G401 (cell line): ENCODE measurements around the gene HSPA4. TPM values are rescaled to one million over a fixed set of nuclear protein-coding genes. Genes with fewer than 3 reads are reported as not detected.
"Not testable (repeated sequence)": the region's sequence is repeated elsewhere in the genome, so short reads cannot be mapped to it uniquely, and the experiment has no call there.

ENCODE experiments used
- DNase-seq: peaks from one replicate; pipeline ENCODE4 v3.0.0-alpha.2; 2015; ENCODE audit warnings: low spot score
- in situ Hi-C: cut with HindIII; loops from 2 replicates; pipeline ENCODE4 v1.10.0; 2016; ENCODE audit warnings: low sequenced_read_pairs, mixed read lengths
- total RNA-seq: library from RNA; depleted of rRNA; stranded (reverse); fragments of >200 nt; shearing (Covaris generic); gene quantifications from 2 replicates; pipeline ENCODE4 v1.2.3, GENCODE V29; 2014

Gene HSPA4
- total RNA-seq, 1 experiment from 2014 or later = 267 TPM

DNA sequence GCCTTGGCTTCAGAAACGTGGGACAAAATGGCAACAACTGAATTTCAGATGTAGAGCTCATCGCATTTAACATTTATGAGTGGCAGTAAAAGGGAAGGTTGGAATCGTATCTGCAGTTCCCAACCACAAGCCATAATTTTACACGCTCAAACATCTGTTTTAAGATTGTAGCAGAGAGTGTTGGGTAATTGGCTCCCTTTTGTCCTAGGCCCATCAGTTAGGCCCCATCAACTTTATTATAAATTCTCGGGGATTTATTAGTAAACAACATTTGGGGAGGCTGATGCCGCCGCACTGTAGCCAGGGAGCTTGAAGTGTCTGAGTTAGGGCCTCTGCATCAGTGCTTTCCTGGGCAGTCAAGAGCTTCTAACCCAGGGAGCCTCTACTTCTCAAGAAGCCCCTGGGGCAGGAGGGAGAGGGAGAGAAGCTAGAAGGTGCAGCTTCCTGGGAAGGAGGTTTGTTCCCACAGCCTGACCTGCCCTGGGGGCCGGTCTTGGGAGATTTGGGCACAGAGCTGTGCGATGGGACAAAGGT is 66.2 kb downstream of the HSPA4 start:
- DNase-seq = no peak
- in situ Hi-C loops = no loop called here

DNA sequence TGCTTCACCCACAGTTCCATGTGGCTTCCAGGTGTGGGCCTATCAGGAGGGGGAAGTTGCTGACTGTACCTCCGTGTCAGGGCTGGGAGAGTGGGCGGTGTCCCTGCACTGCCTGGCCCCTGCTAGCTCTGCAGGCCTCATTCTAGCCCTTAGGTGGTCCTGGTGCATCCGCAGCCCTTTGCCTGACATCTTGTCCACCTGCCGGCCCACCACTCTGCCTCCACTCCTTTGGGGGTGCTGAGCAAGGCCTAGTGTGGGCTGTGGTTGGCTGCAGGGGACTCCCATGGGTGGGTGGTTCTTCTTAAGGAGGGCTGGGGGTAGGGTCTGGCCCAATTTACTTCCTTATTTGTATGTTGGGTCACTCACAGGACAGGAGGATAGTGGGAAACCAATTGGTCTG is 66.9 kb downstream of the HSPA4 start:
- in situ Hi-C loops = no loop called here
- no peak for DNase-seq

DNA sequence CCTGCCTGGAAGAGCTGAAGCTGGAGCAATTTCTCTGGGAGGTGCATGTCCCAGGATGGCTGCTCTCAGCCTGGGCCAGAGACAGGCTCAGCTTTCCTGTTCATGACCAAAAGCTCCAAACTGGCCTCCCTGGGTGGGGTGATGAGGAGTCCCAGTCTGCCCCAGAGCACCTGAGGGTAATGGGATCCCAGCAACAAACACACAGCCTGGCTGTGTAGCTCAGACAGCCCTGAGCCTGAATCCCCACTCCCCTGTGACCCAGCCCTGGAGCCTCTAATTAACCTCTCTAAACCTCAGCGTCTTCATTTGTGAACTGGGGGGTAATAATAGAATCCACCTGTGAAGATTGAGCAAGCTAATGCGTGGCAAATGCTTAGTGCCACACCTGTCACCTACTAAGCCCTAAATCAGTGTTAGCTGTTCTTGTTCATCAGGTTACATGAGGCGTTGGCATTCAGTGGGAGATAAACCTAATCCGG is 67.5 kb downstream of the HSPA4 start:
- in situ Hi-C loops = no loop called here
- DNase-seq = no peak

DNA sequence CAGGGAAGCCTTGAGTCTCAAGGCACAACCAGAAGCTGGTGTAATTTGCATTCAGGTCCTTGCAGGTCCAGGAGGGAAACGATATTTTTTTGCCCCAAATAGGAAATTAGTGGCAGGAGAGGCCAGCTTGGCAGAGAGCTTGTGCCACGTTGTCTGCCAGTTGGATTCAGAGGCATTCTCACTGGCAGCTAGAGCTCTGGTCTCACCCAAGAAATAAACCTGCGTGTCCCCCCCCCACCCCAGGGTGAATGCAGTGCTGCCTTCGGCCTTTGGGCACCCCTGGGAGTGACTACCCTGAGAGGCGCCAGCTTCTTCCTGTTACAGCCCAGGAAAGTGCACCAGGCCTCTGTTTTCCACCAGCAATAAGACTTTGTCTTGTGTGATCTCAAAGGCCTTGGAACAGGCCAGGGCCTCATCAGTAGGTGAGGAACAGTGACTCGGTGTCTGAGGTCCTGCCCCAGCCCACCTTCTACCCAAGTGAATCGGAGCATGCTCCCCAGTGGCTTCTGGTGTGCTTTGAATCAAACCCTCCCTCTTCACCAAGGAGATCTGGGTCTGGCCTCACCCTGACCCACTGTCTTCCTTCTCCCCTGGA is 68.4 kb downstream of the HSPA4 start:
- no peak for DNase-seq
- in situ Hi-C loops = no loop called here

DNA sequence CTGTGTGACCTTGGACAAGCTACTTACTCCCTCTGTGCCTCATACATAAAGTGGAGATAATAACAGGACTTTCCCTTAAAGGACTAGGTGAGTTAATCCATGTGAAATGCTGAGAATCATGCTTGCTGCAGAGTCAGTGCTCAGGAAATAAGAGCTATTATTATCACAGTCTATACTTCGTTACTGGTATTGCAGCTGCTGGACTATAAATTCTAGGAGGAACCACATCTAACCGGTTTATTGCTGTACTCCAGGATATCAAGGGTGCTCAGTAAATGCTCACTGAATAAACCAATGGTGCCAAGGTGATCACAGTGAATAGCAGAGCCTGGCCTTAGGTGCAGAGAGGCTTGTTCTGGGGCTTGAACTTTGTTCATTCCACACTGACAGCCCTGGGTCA is 69.3 kb downstream of the HSPA4 start:
- no peak for DNase-seq
- in situ Hi-C loops = no loop called here

DNA sequence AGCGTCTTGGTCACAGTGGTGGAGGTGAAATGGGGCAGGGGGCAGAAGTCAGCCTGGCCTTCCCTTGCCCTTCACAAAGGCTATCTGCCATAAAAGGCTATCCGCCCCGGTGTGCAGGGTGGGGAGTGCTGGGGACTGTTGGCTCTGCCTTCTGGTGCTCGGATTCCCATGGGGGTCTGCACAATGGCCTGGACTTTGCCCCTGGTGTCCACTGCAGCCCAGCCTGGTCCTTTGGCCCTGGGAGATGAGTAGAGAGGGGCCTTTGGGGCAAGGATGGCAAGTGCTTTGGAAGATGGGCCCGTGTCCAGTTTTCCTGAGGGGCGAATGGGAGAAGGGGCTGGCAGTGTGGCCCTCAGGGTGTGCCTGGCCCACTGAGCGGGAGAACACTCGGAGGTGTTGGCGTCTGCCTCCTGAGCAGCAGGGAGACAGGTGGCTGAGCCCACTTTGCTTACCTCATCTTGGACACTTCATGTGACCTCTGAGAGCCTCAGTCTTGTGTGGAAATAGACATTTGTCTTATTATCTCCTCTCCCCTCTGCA is 69.9 kb downstream of the HSPA4 start:
- in situ Hi-C loops = no loop called here

DNA sequence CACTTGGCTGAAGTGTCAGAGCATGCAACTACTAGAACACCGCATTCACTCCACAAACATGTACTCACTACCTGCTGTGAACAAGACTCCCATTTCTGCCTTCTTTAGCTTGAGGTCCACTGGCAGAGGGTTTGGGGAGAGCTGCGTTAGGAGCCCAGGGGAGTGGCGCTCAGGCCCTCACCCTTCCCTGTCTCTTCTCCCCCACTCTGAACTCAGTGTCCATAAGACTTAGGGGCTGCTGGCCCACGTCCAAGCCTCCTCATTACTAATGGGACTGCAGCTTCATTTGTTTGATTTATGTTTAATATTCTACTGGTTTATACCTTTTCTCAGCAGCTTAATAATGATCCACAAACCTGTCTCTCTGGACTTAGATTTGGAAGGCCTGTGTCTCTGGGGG is 70.9 kb downstream of the HSPA4 start:
- in situ Hi-C loops = no loop called here
- no peak for DNase-seq

More for the DNA sequence above, 69.9 kb downstream of the HSPA4 start:
- no peak for DNase-seq

DNA sequence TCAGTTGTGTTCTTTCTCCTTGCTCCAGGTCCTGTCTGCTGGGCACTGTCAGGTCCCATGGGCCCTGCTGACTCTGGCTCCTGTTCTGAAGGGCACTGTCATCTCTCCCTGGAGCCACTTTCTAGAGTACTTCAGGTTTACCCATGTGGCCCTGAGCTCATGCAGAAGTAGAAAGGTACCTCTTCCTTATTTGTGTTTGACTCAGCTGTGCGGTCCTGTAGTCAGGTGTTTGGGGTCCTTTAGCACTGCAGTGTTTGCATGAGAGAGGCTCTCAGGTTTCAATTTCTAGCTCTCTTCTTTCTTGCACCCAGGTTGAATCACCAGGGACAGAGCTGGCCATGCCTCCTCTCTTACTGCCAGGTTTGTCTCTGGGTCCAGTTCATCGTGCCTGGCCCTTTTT is 71.5 kb downstream of the HSPA4 start:
- DNase-seq = no peak
- in situ Hi-C loops = no loop called here

DNA sequence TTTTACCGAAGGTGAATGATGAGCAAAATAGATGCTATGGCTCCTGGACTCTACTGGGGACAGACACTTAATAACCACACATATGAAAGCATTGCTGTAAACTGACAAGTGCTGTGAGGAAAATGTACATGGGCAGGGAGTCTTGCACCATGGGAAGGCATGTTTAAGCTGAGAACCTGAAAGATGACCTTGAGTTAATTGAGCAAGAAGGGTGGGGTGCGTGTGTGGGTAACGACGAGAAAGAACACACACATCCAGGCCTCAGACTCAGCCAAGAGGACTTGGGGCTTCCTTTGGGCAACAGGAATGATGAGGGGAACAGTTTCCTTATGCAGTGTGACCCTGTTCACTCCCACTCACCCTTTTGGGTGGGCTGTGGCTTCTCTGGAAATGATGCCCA is 73.1 kb downstream of the HSPA4 start:
- DNase-seq = no peak
- in situ Hi-C loops = no loop called here

DNA sequence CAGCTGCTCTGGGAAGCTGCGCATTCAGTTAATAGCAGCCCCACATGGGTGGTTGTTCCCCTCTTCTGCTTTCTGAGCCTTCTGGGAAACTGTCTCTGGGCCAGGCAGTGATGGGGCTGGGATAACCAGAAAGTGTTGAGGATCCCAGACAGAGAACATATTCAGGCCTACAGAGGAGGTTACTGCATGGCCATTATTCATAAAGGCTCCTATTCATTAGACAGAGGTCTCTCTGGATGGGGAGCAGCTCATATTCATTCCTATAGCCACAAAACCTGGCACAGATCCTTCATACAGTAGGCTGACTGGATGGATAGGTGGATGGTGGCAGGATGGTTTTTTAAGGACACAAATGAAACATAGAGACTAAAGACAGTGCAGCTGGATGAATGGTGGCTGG is 76.3 kb downstream of the HSPA4 start:
- in situ Hi-C loops = no loop called here
- DNase-seq = no peak

DNA sequence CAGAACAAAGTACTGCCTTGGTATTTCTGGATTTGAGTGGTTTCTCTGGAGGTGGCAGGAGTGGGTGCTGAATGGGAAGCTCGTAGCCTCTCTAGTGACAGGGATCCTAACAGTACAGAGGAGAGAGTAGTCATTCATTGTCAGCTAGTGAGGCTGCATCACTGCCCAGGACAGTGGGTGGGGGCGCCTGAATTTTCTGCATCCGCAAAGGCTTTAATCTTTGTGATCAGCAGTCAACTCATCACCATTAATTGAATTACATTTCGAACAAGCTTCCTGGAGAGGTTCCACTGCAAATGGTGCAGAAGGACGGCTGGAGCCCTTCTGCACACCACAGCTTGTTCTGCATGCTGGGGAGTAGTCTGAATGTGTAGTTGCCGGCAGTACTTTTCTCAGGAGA is 77.5 kb downstream of the HSPA4 start:
- no peak for DNase-seq
- in situ Hi-C loops = no loop called here

DNA sequence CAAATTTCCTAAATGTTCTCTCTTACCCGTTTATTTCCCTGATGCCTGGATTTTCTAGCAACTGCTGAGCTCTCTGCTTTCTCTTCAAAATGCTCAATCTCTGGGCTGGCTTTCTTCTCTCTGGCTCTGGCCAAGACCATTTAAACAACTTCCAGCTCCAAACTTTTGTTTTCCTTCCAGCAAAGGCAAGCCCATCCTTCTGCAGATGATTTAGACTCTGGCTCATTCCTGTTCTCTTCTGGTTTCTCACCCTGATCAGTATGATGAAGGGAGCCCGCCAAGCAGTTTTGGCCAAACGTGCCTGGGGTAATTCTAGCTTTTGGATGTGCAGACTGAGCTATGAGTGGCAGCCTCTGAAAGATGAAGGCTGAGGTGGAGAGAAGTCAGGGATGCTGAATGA is 78.1 kb downstream of the HSPA4 start:
- no peak for DNase-seq
- in situ Hi-C loops = no loop called here

DNA sequence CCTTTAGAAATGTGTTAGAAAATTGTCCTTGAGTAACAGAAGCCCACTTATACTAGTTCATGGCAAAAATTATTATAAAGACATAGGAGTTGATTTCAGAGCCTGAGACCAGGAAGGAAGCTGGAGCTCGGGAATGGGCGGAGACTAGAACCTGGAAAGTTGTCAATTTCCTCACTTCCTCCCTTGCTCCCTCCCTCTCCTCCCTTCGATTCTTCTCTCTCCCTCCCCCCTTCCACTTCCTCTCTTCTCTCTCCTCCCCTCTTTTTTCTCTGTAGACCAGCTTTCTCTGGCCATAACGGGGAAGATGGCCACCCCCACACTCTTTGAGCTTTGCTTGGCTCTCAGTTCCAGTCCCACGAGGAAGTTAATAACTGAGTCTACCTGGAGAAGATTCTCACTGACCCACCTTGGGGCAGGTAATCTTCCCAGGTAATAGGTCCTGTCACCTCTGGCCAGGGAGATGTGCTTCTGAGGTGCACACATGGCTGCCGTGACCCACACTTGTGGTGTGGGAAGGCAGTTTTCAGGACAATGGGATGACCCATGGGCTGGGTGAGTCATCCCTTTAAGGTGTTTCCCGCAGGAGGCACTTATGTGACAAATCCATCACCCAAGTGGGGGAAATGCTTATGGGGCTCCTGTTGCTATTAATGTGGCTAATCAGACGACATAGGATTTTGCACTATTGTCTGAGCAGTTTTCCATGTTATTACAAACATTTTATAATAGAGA is 78.7 kb downstream of the HSPA4 start:
- in situ Hi-C loops = no loop called here
- no peak for DNase-seq

DNA sequence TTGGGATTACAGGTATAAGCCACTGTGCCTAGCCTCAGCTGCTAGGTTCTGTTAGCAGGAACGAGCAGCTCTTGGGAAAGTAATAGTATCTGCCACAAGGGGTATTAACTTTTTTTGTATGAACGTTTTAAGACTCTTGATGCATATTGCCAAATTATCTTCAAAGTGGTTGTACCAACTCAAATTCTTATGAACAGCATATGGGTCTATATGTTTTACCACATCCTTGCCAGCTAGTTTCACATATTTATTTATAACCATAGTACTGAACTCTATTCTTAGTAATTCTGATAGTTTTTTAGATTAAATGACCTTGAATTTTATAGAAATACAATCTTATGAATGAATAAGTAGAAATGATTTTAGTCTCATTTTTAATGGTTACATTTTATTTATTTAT is 80.9 kb downstream of the HSPA4 start:
- in situ Hi-C loops = no loop called here
- no peak for DNase-seq

DNA sequence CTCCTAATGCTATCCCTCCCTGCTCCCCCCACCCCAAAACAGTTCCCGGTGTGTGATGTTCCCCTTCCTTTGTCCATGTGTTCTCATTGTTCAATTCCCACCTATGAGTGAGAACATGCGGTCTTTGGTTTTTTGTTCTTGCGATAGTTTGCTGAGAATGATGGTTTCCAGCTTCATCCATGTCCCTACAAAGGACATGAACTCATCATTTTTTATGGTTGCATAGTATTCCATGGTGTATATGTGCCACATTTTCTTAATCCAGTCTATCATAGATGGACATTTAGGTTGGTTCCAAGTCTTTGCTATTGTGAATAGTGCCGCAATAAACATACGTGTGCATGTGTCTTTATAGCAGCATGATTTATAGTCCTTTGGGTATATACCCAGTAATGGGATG is 81.4 kb downstream of the HSPA4 start:
- DNase-seq, in situ Hi-C loops: not testable (repeated sequence)

DNA sequence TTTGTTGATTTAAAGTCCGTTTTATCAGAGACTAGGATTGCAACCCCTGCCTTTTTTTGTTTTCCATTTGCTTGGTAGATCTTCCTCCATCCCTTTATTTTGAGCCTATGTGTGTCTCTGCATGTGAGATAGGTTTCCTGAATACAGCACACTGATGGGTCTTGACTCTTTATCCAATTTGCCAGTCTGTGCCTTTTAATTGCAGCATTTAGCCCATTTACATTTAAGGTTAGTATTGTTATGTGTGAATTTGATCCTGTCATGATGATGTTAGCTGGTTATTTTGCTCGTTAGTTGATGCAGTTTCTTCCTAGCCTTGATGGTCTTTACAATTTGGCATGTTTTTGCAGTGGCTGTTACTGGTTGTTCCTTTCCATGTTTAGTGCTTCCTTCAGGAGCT is 85.1 kb downstream of the HSPA4 start:
- DNase-seq, in situ Hi-C loops: not testable (repeated sequence)

DNA sequence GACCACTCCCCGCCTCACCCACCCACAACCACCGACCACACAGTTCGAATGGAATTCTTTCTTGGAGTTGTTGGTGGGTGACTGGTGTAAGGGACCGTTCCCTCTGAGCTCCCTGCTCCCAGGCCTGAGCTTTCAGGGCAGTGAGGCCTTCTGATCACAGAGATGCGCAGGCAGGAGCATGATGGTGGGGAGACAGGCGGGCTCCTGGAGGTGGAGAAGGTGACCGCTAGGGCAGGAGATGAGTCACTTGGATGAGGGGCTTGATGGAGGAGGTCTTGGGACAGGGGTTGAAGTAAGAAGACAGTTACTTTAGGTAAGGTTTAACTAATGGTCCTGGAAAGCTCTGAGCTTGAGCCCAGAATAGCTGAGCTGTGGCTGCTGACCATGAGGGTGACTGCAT is 88.5 kb downstream of the HSPA4 start:
- no peak for DNase-seq

DNA sequence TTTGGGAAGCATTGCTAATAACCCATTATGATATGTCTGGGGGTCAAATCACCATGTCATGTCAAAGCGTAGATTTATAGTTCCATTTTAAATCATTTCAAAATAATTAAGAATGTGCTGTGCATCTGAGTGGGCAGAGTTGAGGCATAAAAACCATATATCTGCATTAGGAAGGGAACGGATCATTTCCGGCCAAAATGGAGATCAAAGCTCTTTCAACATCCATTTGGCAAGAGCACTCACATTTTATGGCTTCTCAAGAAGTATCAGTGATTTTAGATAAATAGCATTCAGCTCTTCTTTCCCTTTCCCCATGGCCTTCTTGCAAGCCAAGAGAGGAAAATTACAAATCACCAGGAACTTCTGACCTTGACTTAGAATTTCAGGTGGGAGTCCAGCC is 89.9 kb downstream of the HSPA4 start:
- in situ Hi-C loops = no loop called here
- no peak for DNase-seq

More for the DNA sequence above, 88.5 kb downstream of the HSPA4 start:
- in situ Hi-C loops = no loop called here

DNA sequence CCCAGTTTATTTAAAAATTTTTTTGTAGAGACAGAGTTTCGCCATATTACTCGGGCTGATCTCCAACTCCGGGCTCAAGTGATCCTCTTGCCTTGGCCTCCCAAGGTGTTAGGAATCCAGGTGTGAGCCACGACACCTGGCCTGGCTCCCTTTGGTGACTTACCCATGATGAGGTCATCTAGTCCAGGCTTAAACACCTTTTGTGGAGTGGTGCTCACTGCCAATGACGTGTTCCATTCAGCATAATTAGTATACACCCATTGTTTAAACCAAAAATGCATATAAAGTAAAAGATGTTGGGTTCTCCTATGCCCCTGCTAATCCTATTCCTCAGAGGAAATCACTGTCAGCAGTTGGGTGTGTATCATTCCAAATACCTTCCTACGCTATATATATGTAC is 91.0 kb downstream of the HSPA4 start:
- in situ Hi-C loops = no loop called here
- no peak for DNase-seq

DNA sequence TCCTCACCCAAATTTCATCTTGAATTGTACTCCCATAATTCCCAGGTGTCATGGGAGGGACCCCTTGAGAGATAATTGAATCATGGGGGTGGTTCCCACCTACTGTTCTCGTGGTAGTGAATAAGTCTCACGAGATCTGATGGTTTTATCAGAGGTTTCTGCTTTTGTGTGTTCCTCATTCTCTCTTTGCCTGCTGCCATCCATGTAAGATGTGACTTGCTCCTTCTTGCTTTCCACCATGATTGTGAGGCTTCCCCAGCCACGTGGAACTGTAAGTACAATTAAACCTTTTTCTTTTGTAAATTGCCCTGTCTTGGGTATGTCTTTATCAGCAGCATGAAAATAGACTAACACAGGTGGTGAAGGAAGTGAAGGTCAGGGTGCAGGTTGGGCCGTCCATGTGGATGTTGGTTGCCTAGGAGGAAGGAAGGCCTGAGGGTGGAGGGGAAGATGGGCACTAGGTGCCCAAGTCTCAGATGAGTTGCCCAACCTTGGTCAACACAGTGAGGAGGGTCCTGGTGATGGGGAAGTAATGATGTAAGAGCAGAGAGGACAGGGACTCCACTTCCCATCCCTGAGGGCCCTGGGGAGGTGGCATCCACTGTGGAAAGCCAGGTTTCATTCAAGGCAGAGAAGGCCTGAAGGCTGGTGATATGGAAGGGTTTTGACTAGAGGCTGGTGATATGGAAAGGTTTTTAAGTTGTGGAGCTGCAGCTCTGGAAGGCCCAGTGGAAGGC is 92.6 kb downstream of the HSPA4 start:
- in situ Hi-C loops = no loop called here

More for the DNA sequence above, 92.6 kb downstream of the HSPA4 start:
- DNase-seq = no peak
